Upper lobe of left lung (tissue), 4 donors: ENCODE measurements around the gene DPF3.

Source experiments
- CTCF ChIP-seq, 6 experiments: fragments of 450-650 bp in 4 of 6; fragments of 200-600 bp in 2 of 6; sonication (generic) in 2 of 6; IDR thresholded peaks; one replicate each; pipeline ENCODE4 v1.5.1; 2016 to 2019; ENCODE audit warnings: antibody characterized with exemption in 6 of 6
- EP300 ChIP-seq, 4 donors: sonication (generic); formaldehyde crosslinking; IDR thresholded peaks; one replicate each; pipeline ENCODE4 v1.5.1; 2017; ENCODE audit warnings: antibody characterized with exemption in 4 of 4, control low read depth in 2 of 4
- POLR2A ChIP-seq, 4 donors: fragments of 450-650 bp; IDR thresholded peaks; one replicate each; pipeline ENCODE4 v1.5.1; 2016 to 2017; ENCODE audit warnings: antibody characterized with exemption in 4 of 4, mild to moderate bottlenecking in 2 of 4

- no peak for TF ChIP-seq CTCF (IDR thresholded peaks at IDR 0.05)
- no peak for TF ChIP-seq EP300 (IDR thresholded peaks at IDR 0.05)
- no peak for TF ChIP-seq POLR2A (IDR thresholded peaks at IDR 0.05)
Measured at GRCh38 chr14:72810201-72810600, 83.7 kb downstream of the DPF3 start.
